Measurements from ENCODE around the gene SOD1. TPM values are rescaled to one million over a fixed set of nuclear protein-coding genes. Genes with fewer than 3 reads are reported as not detected.

Gene SOD1
- total RNA-seq, 4 donors from 2014 or later = 87.6 to 156 (median 140) TPM

GRCh38 chr21:31711326-31711725 lies 51.8 kb downstream of the SOD1 start:
- TF ChIP-seq CTCF (IDR thresholded peaks at IDR 0.05) = no peak
- TF ChIP-seq POLR2A (IDR thresholded peaks at IDR 0.05) = no peak
- peaks cover 3 to 6% of the 10 kb centered on the region in 2 donors for H3K4me1 ChIP-seq
- H3K9me3 ChIP-seq = no peaks in the 10 kb centered on the region
- H3K4me3 ChIP-seq = no peak overlapping the region
- no peak overlapping the region for H3K27ac ChIP-seq
- no peaks in the 10 kb centered on the region for H3K36me3 ChIP-seq
- intact Hi-C loops (cut with DNase I; ENCODE audit: low total_unique reads) = no loop called here
- DNase-seq = no peak
- no peaks in the 10 kb centered on the region for H3K27me3 ChIP-seq

GRCh38 chr21:31711745-31712285 lies 52.3 kb downstream of the SOD1 start:
- intact Hi-C loops (cut with DNase I; ENCODE audit: low total_unique reads) = no loop called here
- peaks cover 0 to 6% of the 10 kb centered on the region in 2 donors for H3K4me1 ChIP-seq
- no peaks in the 10 kb centered on the region for H3K27me3 ChIP-seq
- DNase-seq = no peak
- no peaks in the 10 kb centered on the region for H3K36me3 ChIP-seq
- H3K4me3 ChIP-seq = no peak overlapping the region
- no peaks in the 10 kb centered on the region for H3K9me3 ChIP-seq
- no peak for TF ChIP-seq CTCF (IDR thresholded peaks at IDR 0.05)
- no peak for TF ChIP-seq POLR2A (IDR thresholded peaks at IDR 0.05)
- no peak overlapping the region for H3K27ac ChIP-seq

- Histone ChIP-seq H3K36me3 (no peaks in the 10 kb centered on the region), H3K9me3 (no peaks in the 10 kb centered on the region), H3K4me3 (no peak overlapping the region), H3K27ac (no peak overlapping the region), H3K4me1 (peaks cover 0 to 6% of the 10 kb centered on the region in 2 donors), H3K27me3 (no peaks in the 10 kb centered on the region)
- DNase-seq = no peak
- intact Hi-C loops (cut with DNase I; ENCODE audit: low total_unique reads) = no loop called here
- TF ChIP-seq POLR2A (IDR thresholded peaks at IDR 0.05) (no peak), CTCF (IDR thresholded peaks at IDR 0.05) (no peak)
Observed at GRCh38 chr21:31713115-31713514, 53.6 kb downstream of the SOD1 start.

GRCh38 chr21:31713973-31714740 lies 54.7 kb downstream of the SOD1 start:
- intact Hi-C loops (cut with DNase I; ENCODE audit: low total_unique reads) = no loop called here
- Histone ChIP-seq H3K36me3 (no peaks in the 10 kb centered on the region), H3K27ac (no peak overlapping the region), H3K27me3 (no peaks in the 10 kb centered on the region), H3K9me3 (no peaks in the 10 kb centered on the region), H3K4me3 (no peak overlapping the region), H3K4me1 (peaks cover 0 to 6% of the 10 kb centered on the region in 2 donors)
- no peak for DNase-seq
- TF ChIP-seq CTCF (IDR thresholded peaks at IDR 0.05) (no peak), POLR2A (IDR thresholded peaks at IDR 0.05) (no peak)

GRCh38 chr21:31714741-31715365 lies 55.4 kb downstream of the SOD1 start:
- Histone ChIP-seq H3K36me3 (no peaks in the 10 kb centered on the region), H3K4me3 (no peak overlapping the region), H3K4me1 (peaks cover 0 to 6% of the 10 kb centered on the region in 2 donors), H3K27ac (no peak overlapping the region), H3K9me3 (no peaks in the 10 kb centered on the region), H3K27me3 (no peaks in the 10 kb centered on the region)
- no peak for DNase-seq
- TF ChIP-seq POLR2A (IDR thresholded peaks at IDR 0.05) = no peak
- no peak for TF ChIP-seq CTCF (IDR thresholded peaks at IDR 0.05)
- intact Hi-C loops (cut with DNase I; ENCODE audit: low total_unique reads) = no loop called here

Data from uterus (tissue), 4 donors.